NCI-H510A (cell line): ENCODE data around the gene ASPHD1.
"Not testable (repeated sequence)": the region's sequence is repeated elsewhere in the genome, so short reads cannot be mapped to it uniquely, and the experiment has no call there.

Experiments
- DNase-seq: peaks from one replicate; lab custom pipeline; 2025; lab: John Stamatoyannopoulos, UW

Gene ASPHD1

GRCh38 chr16:29900102-29900887 is at the start of gene ASPHD1:
TSS of gene ASPHD1 (plus strand) at chr16:29900488. CDS start at chr16:29900972, 484 bp downstream.
- DNase-seq = peak; percentile 87

GRCh38 chr16:29850998-29851397 is 49.3 kb upstream of the ASPHD1 start:
- DNase-seq = no peak

GRCh38 chr16:29852654-29853053 is 47.6 kb upstream of the ASPHD1 start:
- DNase-seq = no peak

DNA sequence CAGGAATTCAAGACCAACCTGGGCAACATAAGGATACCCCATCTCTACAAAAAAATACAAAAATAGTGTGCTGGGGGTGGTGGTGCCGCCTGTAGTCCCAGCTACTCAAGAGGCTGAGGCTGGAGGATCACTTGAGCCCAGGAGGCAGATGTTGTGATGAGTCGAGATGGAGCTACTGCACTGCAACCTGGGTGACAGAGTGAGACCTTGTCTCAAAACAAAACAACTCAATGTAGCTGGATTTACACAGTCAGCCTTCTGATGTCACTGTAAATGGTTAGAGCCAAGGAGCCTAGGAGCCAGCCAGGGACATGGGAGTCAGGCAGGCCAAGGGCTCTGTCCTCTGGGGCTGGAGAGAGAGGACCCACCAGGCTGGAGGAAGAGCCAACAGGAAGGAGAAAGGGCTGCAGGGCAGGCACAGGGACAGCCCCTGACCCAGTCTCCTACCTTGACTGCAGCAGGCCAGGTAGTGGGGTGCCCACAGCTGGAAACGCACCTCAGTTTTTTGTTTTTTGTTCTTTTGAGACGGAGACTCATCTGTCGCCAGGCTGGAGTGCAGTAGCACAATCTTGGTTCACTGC is 45.7 kb upstream of the ASPHD1 start:
- DNase-seq = no peak

DNA sequence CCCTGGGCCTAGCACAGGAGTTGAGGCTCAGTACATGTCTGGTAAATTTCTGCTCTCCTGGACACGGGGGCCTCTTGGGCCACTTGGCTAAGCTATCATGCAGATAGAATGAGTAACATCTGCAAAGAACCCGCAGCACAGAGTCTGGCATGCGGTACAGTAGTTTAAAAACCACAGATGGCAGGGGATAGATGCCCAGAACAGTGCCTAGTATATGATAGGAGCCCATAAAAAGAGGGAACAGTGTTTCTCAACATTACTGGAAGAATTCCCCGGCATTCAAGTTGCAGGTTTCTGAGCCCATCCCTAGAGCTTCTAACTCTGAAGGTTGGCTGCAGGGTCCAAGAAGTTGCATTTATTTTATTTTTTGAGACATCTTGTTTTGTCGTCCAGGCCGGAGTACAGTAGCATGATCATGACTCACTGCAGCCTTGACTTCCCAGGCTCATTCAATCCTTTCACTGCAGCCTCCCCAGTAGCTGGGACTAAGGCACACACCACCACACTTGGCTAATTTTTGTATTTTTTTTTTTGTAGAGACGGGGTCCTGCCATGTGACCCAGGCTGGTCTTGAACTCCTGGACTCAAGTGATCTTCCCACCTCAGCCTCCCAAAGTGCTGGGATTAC is 43.0 kb upstream of the ASPHD1 start:
- DNase-seq = no peak

DNA sequence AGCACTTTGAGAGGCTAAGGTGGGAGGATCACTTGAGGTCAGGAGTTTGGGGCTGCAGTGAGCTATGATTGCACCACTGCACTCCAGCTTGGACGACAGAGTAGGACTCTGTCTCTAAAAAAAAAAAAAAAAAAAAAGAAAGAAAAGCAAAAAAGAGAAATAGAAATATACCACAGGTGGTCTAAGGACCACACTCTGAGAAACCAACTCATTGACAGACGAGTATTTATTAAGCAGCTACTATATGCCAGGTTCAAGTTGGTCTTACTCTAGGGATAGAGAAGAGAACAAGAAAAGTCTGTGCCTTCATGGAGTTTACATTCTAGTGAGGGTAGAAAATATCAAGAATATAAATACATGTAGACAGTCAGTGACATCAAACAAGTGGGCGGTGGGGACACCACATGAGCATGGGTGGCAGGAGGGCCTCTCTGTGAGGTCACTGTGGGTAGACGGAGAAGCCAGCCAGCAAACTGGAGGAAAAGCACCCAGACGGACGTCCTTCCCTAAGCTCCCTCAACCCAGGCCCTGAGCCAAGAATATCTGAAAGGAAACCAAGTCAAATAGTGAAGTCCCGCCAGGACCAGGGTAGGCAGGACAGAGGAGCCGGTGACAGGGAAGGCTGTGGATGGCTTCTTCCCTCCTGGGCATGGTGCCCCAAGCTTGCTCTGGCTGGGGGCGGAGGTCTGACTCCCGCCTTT is 42.0 kb upstream of the ASPHD1 start:
- no peak for DNase-seq

DNA sequence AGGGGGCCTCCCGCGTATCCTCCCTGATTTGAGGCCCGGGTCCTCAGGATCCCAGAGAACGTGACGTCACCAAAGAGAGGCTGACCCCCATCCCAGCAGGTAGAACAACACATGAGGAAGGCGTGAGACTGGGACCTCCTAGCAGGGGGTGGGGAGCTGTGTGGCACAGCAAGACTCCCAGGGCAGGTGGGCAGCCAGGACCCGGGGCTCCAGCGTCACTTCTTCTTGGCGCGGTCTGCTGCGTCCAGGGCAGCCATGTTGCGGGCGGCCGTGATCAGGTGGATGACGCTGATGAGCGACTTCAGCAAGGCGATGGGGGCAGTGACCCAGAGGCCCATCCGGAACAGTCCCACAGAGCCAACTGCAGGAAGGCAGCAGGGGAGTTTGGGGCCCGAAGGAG is 41.3 kb upstream of the ASPHD1 start:
- no peak for DNase-seq

DNA sequence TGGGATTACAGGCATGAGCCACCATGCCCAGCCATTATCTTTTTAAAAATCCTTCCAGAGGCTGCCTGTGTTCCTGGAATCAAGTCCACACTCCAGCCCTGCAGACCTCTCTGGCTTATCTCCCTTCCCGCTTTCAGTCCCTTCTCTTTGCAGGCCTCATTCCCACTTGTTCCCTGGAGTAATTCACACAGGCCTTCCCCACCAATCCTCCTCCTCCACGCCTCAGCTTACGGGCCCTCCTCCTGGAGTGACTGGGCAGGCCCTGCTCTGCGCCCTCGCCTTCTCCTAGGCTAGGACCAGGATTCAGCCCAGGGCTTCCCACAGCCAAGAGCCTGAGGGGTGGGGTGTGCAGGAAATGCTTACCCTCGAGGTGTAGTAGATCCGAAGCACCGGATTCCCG is 40.1 kb upstream of the ASPHD1 start:
- DNase-seq = no peak

DNA sequence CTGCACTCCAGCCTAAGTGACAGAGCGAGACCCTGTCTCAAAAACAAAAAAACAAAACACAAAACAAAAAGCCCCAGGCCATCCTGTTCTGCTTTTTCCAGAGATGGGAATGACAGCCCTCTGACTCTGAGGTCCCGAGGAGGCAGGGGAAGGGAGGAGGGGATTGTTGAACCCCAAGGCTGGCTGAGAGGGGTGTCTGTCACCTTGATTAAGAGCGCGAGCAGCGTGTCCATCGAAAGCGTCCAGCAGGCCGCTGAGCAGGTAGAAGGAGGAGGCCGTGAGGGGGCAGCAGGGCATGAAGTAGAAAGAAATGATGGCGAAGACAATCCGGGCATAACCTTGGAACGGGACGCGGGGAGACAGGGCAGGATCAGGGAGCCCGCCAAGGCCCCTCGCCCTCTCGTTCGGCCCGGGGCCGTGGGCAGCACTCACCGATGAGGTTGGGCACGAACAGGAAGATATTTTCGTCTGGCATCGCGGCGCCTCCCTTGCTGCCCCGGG is 37.9 kb upstream of the ASPHD1 start:
- peak; percentile 26 for DNase-seq

DNA sequence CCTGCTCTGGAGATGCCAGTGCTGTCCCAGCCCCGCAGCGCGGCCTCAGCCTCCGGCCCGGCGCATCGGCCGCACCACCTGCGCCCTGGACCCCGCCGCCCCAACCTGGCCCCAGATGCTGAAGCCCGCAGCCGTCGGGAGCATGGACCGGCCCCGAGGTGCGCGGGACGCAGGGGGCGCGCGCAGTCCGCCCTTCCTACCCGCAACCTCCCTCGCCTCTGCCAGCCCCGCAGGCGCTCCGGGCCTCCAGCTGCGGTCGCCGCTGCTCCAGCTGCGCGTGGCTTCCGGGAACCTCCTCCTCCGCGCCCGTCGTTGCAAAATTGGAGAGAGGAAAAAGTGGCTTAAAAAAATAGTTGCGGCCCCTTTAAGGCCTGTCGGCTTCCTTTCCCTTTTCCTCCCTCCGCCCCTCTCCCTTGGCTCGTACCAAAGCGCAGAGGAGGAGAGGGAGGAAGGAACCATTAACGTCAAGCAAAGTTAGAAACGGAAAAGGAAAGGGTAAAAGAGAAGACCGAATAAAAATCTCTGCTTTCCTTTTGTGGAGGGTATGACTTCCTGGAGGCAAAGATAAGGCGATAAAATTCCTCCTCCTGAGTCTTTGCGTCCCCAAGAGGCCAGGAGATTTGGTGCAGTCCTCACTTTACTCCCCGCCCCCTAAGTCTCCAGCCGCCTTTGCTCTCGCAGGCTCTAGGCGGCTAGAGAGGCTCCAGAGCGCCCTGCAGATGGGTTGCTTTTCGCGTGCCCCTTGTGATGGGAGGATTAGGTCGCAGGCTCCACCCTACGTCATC is 37.2 kb upstream of the ASPHD1 start, which contains the start of gene CDIPT:
Gene CDIPT, minus strand, starts transcription at position 343 of the 785 bp plus-strand sequence. CDS start 369 bp downstream, outside the sequence.
- peak; percentile 98 for DNase-seq

DNA sequence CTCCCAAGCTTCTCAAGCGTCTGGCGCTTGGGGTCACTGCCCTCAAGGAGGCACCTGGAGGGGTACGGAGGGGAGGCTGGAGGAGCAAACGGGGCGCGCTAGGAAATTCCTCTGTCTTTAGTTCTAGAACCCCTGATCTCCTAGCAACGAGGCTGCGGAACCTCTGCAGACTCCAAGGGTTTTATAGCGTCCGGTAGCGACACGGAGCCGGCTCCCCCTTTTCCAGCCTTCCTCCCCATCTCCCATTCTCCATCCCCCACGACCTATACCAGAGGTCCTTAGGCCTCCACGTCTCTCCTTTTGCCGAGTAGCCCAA is 36.7 kb upstream of the ASPHD1 start:
- no peak for DNase-seq

GRCh38 chr16:29864205-29864604 is 36.1 kb upstream of the ASPHD1 start:
- DNase-seq = no peak

DNA sequence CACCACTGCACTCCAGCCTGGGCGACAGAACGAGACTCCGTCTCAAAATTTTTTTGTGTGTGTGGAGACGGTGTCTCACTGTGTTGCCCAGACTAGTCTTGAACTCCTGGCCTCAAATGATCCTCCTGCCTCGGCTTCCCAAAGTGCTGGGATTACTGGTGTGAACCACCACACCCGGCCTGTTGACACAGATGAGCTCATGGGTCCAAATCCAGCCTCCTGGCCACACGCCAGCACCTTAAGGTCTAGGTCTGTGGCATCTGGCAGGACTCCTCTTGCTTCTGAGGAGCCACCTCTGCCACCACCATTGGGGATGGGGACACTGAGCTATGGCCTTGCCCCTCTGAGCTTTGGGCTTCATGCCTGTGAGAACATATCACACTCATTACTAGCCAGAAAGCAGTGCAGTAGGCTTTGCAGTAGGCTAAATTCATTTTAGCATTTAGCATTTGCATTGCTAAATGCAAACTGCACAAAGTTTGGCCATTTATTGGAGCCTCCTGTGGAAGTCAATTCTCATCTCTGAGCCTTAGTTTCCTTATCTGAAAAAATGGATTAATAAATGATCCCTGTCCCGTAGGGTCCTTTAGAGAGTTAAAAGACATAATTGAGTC is 31.8 kb upstream of the ASPHD1 start:
- DNase-seq = no peak

DNA sequence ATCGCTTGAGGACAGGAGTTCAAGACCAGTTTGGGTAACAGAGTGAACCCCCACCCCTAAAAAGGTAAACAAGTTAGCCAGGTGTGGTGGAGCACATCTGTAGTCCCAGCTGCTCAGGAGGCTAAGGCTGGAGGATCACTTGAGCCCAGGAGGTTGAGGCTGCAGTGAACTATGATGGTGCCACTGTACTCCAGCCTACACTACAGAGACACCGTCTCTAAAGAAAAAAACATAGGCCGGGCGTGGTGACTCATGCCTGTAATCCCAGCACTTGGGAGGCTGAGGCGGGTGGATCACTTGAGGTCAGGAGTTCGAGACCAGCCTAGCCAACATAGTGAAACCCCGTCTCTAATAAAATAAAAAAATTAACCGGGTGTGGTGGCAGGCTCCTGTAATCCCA is 31.2 kb upstream of the ASPHD1 start:
- DNase-seq = not testable (repeated sequence)

GRCh38 chr16:29871822-29872546 is 28.3 kb upstream of the ASPHD1 start:
- DNase-seq = no peak

DNA sequence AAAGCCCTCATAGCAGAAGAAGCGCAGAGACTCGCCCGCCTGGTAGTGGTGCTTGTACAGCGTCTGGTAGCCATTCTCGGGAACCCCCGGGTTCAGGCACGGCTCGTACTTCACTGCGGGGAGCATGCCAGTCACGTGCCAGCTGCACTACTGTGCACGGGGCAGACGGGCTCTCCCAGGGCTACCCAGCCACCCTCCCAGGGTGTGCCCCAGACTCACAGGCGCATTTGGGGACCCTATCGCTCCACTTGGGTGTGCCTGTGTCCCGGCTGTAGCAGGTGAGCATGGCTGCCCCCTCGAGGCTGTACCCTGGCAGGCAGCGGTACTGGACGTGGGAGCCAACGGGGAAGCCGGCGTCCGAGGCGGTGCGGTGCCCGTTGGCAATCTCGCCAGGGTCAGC is 27.0 kb upstream of the ASPHD1 start:
- no peak for DNase-seq

GRCh38 chr16:29875206-29875605 is 25.1 kb upstream of the ASPHD1 start:
- no peak for DNase-seq

GRCh38 chr16:29876217-29876593 is 24.1 kb upstream of the ASPHD1 start:
- DNase-seq = no peak

GRCh38 chr16:29876594-29877249 is 23.6 kb upstream of the ASPHD1 start:
- DNase-seq = no peak
